ENCODE measurements around the gene MEG3. TPM values are rescaled to one million over a fixed set of nuclear protein-coding genes. Genes with fewer than 3 reads are reported as not detected.

Gene MEG3
- total RNA-seq, 5 donors from 2014 or later (not counting 1 experiment from before 2014, with no cell fraction given), result 2.3 to 3.4 (median 2.4) TPM; not detected in 2

DNA sequence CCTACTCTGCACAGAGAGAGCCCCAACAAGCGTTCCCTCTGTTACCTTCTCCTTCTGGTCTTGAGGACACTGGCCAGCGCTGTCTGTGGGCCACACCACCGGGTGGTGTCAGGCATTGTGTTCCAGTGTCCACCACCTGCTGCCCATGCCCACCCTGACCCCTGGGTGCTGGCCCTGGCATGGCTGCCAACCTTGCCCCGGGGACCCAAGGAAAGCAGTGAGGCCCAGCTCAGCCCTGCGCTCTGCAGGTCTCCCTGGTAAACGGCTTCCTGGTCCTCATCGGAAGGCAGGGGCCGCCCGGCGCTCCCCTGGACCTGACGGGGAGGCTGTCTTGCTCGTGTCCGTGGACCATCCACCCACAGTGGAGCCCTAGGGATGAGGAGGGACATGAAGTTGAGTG, 21.8 kb upstream of the MEG3 start:
- CTCF ChIA-PET, result no interaction called here
- no peaks in the 10 kb centered on the region for H3K36me3 ChIP-seq (ENCODE audit: control insufficient read depth in 2 of 2, extremely low read depth in 1 of 2, insufficient read depth in 1 of 2, low read length in 1 of 2)
- DNase-seq (peak in 1 of 35 experiments; percentile 1), ATAC-seq (replicated peaks in 1 of 4) (no peak)
- POLR2A ChIA-PET, result no interaction called here
- H3K27ac ChIP-seq (ENCODE audit: low read length), result no peak overlapping the region
- no peak overlapping the region for H3K4me3 ChIP-seq (ENCODE audit: control insufficient read depth in 1 of 2, extremely low read depth in 1 of 2, low read length in 1 of 2)
- no peak overlapping the region for H3K27ac Mint-ChIP-seq
- H3K4me1 Mint-ChIP-seq, result no peaks in the 10 kb centered on the region
- H3K4me1 ChIP-seq (ENCODE audit: control insufficient read depth in 1 of 2, extremely low read depth in 1 of 2, insufficient read depth in 2 of 2, low read length in 2 of 2), result no peaks in the 10 kb centered on the region
- no peak overlapping the region for H3K4me3 Mint-ChIP-seq
- no peaks in the 10 kb centered on the region for H3K9me3 ChIP-seq
- H3K27me3 ChIP-seq (replicated peaks in 1 of 2; ENCODE audit: control insufficient read depth in 2 of 2, extremely low read depth in 1 of 2, insufficient read depth in 2 of 2, low read length in 1 of 2), result peaks cover 0 to 16% of the 10 kb centered on the region in 2 experiments
- WGBS (ENCODE audit: insufficient coverage), result 81% methylated on average over 10 of the region's 13 CpGs
- peaks cover 0 to 12% (median 3%) of the 10 kb centered on the region in 3 donors for H3K9me3 Mint-ChIP-seq
- H3K36me3 Mint-ChIP-seq, result no peaks in the 10 kb centered on the region
- H3K27me3 Mint-ChIP-seq, result peaks cover 0 to 5% of the 10 kb centered on the region in 2 donors

DNA sequence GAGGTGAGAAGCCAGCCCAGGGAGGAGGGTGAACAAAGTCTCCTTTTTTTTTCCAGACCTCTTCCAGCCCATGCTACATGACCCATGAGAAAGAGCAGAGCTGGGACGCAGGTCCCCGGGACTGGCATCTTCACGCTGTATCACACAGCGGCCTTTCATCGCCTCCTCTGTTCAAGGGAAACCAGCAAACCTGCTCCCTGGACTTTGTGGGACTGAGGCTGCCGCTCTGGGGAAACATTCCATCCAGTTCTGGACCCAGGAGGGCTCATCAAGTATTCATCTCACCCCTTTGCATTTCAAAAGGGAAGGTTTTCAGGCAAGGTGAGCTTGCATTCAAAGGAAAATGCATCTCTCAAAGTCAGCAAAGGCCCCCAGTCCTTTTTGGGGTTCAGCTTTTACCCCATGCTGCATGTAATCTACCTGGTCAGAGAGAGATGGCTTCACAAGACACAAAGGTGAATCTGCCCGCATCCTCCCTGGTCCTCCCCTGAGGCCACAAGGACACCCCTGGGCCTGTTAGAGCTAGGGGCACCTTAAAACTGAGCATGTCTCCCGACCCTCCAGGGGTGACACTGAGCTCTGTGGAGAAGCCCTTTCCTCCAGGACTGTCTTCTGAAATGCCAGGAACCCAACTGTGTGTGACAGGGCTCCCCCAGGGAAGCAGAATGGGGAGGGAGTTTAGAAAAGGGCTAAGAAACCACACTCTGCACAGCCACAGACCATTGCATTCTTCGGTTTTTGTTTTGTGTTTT, 21.2 kb upstream of the MEG3 start:
- ATAC-seq (replicated peaks in 1 of 4) (no peak), DNase-seq (no peak)
- 91% methylated on average over 6 of the region's 9 CpGs for WGBS (ENCODE audit: insufficient coverage)
- no peaks in the 10 kb centered on the region for H3K36me3 Mint-ChIP-seq
- H3K4me3 Mint-ChIP-seq, result no peak overlapping the region
- no peaks in the 10 kb centered on the region for H3K9me3 ChIP-seq
- POLR2A ChIA-PET, result no interaction called here
- no peaks in the 10 kb centered on the region for H3K36me3 ChIP-seq (ENCODE audit: control insufficient read depth in 2 of 2, extremely low read depth in 1 of 2, insufficient read depth in 1 of 2, low read length in 1 of 2)
- peaks cover 0 to 16% (median 7%) of the 10 kb centered on the region in 3 donors for H3K9me3 Mint-ChIP-seq
- no peaks in the 10 kb centered on the region for H3K4me1 Mint-ChIP-seq
- peaks cover 0 to 21% of the 10 kb centered on the region in 2 experiments for H3K27me3 ChIP-seq (replicated peaks in 1 of 2; ENCODE audit: control insufficient read depth in 2 of 2, extremely low read depth in 1 of 2, insufficient read depth in 2 of 2, low read length in 1 of 2)
- no peak overlapping the region for H3K27ac Mint-ChIP-seq
- H3K27ac ChIP-seq (ENCODE audit: low read length), result no peak overlapping the region
- CTCF ChIA-PET, result no interaction called here
- peaks cover 3 to 9% of the 10 kb centered on the region in 2 donors for H3K27me3 Mint-ChIP-seq
- no peaks in the 10 kb centered on the region for H3K4me1 ChIP-seq (ENCODE audit: control insufficient read depth in 1 of 2, extremely low read depth in 1 of 2, insufficient read depth in 2 of 2, low read length in 2 of 2)
- H3K4me3 ChIP-seq (ENCODE audit: control insufficient read depth in 1 of 2, extremely low read depth in 1 of 2, low read length in 1 of 2), result no peak overlapping the region

DNA sequence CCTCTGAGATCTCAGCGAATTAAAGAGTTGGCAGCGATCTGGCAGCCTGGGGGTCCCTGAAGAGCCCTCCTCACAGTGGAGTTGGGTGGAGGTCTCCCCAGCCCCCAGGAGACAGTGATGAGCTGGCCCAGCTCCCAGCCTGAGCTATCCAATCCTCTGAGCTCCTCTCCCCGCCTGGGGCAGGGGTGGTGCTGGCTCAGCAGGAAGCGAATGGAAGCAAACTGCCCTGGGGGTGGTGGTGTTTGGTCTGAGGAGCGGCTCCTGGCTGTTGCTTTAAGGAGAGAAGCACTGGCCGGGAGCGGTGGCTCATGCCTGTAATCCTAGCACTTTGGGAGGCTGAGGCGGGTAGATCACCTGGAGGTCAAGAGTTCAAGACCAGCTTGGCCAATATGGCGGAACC, 19.5 kb upstream of the MEG3 start:
- Histone ChIP-seq H3K4me3 (ENCODE audit: control insufficient read depth in 1 of 2, extremely low read depth in 1 of 2, low read length in 1 of 2) (no peak overlapping the region), H3K27ac (ENCODE audit: low read length) (no peak overlapping the region), H3K27me3 (replicated peaks in 1 of 2; ENCODE audit: control insufficient read depth in 2 of 2, extremely low read depth in 1 of 2, insufficient read depth in 2 of 2, low read length in 1 of 2) (peaks cover 0 to 36% of the 10 kb centered on the region in 2 experiments), H3K36me3 (ENCODE audit: control insufficient read depth in 2 of 2, extremely low read depth in 1 of 2, insufficient read depth in 1 of 2, low read length in 1 of 2) (no peaks in the 10 kb centered on the region), H3K9me3 (no peaks in the 10 kb centered on the region), H3K4me1 (ENCODE audit: control insufficient read depth in 1 of 2, extremely low read depth in 1 of 2, insufficient read depth in 2 of 2, low read length in 2 of 2) (no peaks in the 10 kb centered on the region)
- Mint-ChIP-seq H3K9me3 (peaks cover 0 to 16% (median 7%) of the 10 kb centered on the region in 3 donors), H3K36me3 (no peaks in the 10 kb centered on the region), H3K27ac (no peak overlapping the region), H3K4me1 (no peaks in the 10 kb centered on the region), H3K27me3 (peaks cover 6 to 13% of the 10 kb centered on the region in 2 donors), H3K4me3 (no peak overlapping the region)
- CTCF ChIA-PET, result no interaction called here
- ATAC-seq (replicated peaks in 1 of 4) (no peak), DNase-seq (no peak)
- WGBS (ENCODE audit: insufficient coverage), result 97% methylated on average over 7 of the region's 9 CpGs
- POLR2A ChIA-PET, result no interaction called here

DNA sequence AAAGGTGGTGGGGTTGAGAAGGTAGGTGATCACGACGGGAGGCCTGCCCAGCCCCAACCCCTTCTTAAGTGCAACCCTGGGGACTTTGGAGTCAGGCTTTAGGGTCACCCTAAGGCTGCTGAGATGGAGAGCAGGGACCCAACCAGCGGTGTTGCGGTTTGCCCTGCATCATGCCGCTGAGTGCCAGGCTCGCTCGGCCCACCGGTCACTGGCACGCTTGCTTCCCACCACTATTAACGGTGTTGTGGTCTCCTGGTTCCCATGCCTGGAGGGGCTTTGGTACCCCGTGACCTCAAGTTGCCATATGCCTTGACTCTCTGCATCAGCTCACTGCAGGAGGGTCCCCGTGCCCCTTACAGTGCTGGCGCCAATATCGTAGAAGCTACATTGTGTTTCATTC, 18.4 kb upstream of the MEG3 start:
- Mint-ChIP-seq H3K9me3 (peaks cover 0 to 16% (median 7%) of the 10 kb centered on the region in 3 donors), H3K27ac (no peak overlapping the region), H3K4me3 (no peak overlapping the region), H3K36me3 (no peaks in the 10 kb centered on the region), H3K27me3 (peaks cover 11 to 18% of the 10 kb centered on the region in 2 donors), H3K4me1 (no peaks in the 10 kb centered on the region)
- POLR2A ChIA-PET, result no interaction called here
- no peak for ATAC-seq (replicated peaks in 1 of 4)
- H3K4me1 ChIP-seq (ENCODE audit: control insufficient read depth in 1 of 2, extremely low read depth in 1 of 2, insufficient read depth in 2 of 2, low read length in 2 of 2), result no peaks in the 10 kb centered on the region
- H3K4me3 ChIP-seq (ENCODE audit: control insufficient read depth in 1 of 2, extremely low read depth in 1 of 2, low read length in 1 of 2), result no peak overlapping the region
- CTCF ChIA-PET, result interaction anchor here in 1 of 2 donors (0.6 kb wide), 1 partner anchor 14 kb away, joined by 5 read pairs; no protein-coding TSS in a partner anchor
- H3K9me3 ChIP-seq, result no peaks in the 10 kb centered on the region
- H3K27ac ChIP-seq (ENCODE audit: low read length), result no peak overlapping the region
- WGBS (ENCODE audit: insufficient coverage), result 95% methylated on average over 10 of the region's 14 CpGs
- no peaks in the 10 kb centered on the region for H3K36me3 ChIP-seq (ENCODE audit: control insufficient read depth in 2 of 2, extremely low read depth in 1 of 2, insufficient read depth in 1 of 2, low read length in 1 of 2)
- peaks cover 0 to 45% of the 10 kb centered on the region in 2 experiments for H3K27me3 ChIP-seq (replicated peaks in 1 of 2; ENCODE audit: control insufficient read depth in 2 of 2, extremely low read depth in 1 of 2, insufficient read depth in 2 of 2, low read length in 1 of 2)
- no peak for DNase-seq

DNA sequence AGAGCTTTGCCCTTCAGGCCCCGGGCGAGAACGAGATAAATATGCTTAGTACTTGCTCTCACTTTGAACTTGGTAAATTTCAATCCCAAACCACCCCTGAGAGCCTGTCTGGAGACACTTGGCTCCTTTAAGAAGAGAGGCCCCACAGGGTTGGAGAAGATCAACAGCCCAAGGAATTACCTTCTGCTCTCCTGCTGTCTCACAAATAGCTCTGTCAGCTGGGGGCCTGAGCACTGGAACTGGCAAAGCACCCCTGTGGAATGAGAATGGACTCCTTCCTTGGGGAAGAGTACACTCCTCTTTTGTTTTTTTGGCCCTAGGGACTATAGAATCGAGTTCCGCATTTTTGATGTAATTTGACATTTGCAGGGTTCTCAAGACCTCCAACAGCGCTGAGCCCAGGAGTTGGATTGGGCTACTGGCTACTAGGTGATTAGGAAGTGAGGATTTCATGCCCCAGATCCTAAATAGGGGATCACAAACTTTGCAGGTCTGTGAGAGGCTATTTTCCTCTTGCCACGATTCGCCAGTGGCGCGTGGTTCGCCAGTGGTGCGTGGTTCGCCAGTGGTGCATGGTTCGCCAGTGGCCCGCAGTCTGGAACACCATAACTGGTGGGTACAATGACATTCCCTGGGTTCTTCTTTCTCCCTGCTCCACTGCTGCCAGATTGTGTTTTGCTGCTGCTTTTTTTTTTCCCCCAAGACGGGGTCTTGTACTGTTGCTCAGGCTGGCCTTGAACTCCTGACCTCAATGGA, 17.8 kb upstream of the MEG3 start:
- ATAC-seq (replicated peaks in 1 of 4) (no peak), DNase-seq (no peak)
- no peak overlapping the region for H3K4me3 Mint-ChIP-seq
- Histone ChIP-seq H3K27ac (ENCODE audit: low read length) (no peak overlapping the region), H3K4me1 (ENCODE audit: control insufficient read depth in 1 of 2, extremely low read depth in 1 of 2, insufficient read depth in 2 of 2, low read length in 2 of 2) (no peaks in the 10 kb centered on the region), H3K4me3 (ENCODE audit: control insufficient read depth in 1 of 2, extremely low read depth in 1 of 2, low read length in 1 of 2) (peak overlapping the region in 1 of 2 donors; percentile 7), H3K9me3 (no peaks in the 10 kb centered on the region), H3K27me3 (replicated peaks in 1 of 2; ENCODE audit: control insufficient read depth in 2 of 2, extremely low read depth in 1 of 2, insufficient read depth in 2 of 2, low read length in 1 of 2) (peaks cover 0 to 45% of the 10 kb centered on the region in 2 experiments), H3K36me3 (ENCODE audit: control insufficient read depth in 2 of 2, extremely low read depth in 1 of 2, insufficient read depth in 1 of 2, low read length in 1 of 2) (no peaks in the 10 kb centered on the region)
- no peaks in the 10 kb centered on the region for H3K4me1 Mint-ChIP-seq
- ChIA-PET POLR2A (no interaction called here), CTCF (interaction anchor here in 1 of 2 donors (0.6 kb wide), 1 partner anchor 14 kb away, joined by 5 read pairs; no protein-coding TSS in a partner anchor)
- no peaks in the 10 kb centered on the region for H3K36me3 Mint-ChIP-seq
- H3K27ac Mint-ChIP-seq, result no peak overlapping the region
- peaks cover 0 to 16% (median 7%) of the 10 kb centered on the region in 3 donors for H3K9me3 Mint-ChIP-seq
- WGBS (ENCODE audit: insufficient coverage), result 86% methylated on average over 13 of the region's 16 CpGs
- H3K27me3 Mint-ChIP-seq, result peaks cover 11 to 19% of the 10 kb centered on the region in 2 donors

DNA sequence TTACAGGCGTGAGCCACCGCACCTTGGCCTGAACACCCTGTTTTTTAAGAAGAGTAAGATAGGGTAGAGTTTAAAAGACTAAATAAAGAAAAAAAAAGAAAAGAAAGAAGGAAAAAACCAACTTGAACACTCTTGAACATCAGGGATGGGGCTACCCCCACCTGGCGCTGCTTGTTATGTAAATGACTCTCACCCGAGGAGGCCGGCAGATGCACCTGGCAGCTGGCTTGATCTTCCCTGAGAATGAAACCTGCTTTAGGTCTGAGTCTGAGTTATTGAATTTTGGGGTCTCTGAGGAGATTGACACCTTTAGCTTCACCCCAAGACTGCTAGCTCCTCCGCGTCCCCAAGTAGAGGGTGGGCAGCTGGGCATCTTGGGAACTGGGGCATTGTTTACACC, 15.5 kb upstream of the MEG3 start:
- ChIA-PET CTCF (no interaction called here), POLR2A (no interaction called here)
- H3K27ac ChIP-seq (ENCODE audit: low read length), result no peak overlapping the region
- ATAC-seq (replicated peaks in 1 of 4) (no peak), DNase-seq (no peak)
- Mint-ChIP-seq H3K27ac (no peak overlapping the region), H3K4me3 (no peak overlapping the region), H3K9me3 (peaks cover 0 to 16% (median 7%) of the 10 kb centered on the region in 3 donors), H3K4me1 (no peaks in the 10 kb centered on the region), H3K36me3 (no peaks in the 10 kb centered on the region), H3K27me3 (peaks cover 20 to 28% of the 10 kb centered on the region in 2 donors)
- H3K9me3 ChIP-seq, result no peaks in the 10 kb centered on the region
- peaks cover 0 to 51% of the 10 kb centered on the region in 2 experiments for H3K27me3 ChIP-seq (replicated peaks in 1 of 2; ENCODE audit: control insufficient read depth in 2 of 2, extremely low read depth in 1 of 2, insufficient read depth in 2 of 2, low read length in 1 of 2)
- no peaks in the 10 kb centered on the region for H3K36me3 ChIP-seq (ENCODE audit: control insufficient read depth in 2 of 2, extremely low read depth in 1 of 2, insufficient read depth in 1 of 2, low read length in 1 of 2)
- WGBS (ENCODE audit: insufficient coverage), result no CpG with 5 or more reads among the region's 7 CpGs
- no peak overlapping the region for H3K4me3 ChIP-seq (ENCODE audit: control insufficient read depth in 1 of 2, extremely low read depth in 1 of 2, low read length in 1 of 2)
- no peaks in the 10 kb centered on the region for H3K4me1 ChIP-seq (ENCODE audit: control insufficient read depth in 1 of 2, extremely low read depth in 1 of 2, insufficient read depth in 2 of 2, low read length in 2 of 2)

Data from T-cell (primary cell).